NCI-H510A (cell line): ENCODE measurements around the gene SYNDIG1.

Source experiments
- DNase-seq: peaks from one replicate; lab custom pipeline; 2025; lab: John Stamatoyannopoulos, UW

SYNDIG1 gene

GRCh38 chr20:24469116-24469893, at the start of gene SYNDIG1:
TSS of gene SYNDIG1 (plus strand) at chr20:24469629. CDS start at chr20:24543098, 73,469 bp downstream.
- no peak for DNase-seq

- no peak for DNase-seq
These were observed 49.6 kb upstream of the SYNDIG1 start for GRCh38 chr20:24419786-24420185.

DNA sequence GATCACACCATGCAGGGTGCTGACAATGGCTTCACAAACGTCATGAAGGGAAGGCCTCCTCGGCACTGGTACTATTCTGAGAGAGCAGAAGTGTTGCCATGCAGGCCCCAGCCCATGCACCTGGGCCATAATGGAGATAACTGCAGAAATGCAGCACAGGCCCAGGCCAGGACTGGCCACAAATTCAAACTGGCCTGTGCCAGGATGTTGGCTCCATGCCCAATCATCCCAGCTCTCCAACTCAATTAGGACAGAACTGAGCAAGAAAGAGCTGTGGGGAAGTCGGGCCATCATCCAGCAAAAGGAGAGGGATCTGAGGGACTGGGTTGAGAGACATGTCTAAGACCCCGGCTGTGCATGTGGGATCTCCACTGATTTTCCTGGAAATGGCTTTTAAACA, 48.9 kb upstream of the SYNDIG1 start:
- no peak for DNase-seq

- no peak for DNase-seq
These were observed 48.4 kb upstream of the SYNDIG1 start for GRCh38 chr20:24421071-24421470.

DNA sequence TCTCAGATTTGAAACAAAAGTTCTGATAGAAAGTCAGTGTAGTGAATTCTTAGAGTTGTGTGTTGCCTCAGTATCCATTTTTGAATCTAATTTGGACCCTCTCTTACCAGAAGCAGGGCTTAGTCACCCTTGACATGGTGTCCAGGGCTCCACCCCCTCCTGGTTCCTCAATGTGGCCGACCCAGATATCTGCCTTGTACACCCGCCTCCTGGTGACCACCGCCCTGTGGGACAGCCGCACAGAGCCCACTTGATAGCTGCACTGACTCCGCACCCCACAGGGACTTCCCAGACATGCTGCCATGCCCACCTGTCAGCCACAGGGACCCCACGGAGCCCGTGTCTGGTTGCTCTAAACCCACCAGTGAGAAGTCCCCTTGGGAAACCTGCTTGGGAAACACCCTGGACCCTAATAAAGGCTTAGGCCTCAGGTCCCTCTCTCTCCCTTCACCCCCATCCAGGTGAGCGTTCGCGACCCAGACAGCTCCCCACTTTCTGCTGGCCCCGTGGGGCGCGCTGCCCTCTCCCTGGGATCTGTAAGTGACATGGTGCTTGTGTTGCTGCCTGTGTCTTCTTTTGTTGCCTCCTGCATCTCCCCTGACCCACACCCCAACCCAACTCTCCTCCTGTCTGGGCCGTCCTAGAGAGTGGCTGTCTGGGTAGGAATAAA, 47.2 kb upstream of the SYNDIG1 start:
- no peak for DNase-seq

DNA sequence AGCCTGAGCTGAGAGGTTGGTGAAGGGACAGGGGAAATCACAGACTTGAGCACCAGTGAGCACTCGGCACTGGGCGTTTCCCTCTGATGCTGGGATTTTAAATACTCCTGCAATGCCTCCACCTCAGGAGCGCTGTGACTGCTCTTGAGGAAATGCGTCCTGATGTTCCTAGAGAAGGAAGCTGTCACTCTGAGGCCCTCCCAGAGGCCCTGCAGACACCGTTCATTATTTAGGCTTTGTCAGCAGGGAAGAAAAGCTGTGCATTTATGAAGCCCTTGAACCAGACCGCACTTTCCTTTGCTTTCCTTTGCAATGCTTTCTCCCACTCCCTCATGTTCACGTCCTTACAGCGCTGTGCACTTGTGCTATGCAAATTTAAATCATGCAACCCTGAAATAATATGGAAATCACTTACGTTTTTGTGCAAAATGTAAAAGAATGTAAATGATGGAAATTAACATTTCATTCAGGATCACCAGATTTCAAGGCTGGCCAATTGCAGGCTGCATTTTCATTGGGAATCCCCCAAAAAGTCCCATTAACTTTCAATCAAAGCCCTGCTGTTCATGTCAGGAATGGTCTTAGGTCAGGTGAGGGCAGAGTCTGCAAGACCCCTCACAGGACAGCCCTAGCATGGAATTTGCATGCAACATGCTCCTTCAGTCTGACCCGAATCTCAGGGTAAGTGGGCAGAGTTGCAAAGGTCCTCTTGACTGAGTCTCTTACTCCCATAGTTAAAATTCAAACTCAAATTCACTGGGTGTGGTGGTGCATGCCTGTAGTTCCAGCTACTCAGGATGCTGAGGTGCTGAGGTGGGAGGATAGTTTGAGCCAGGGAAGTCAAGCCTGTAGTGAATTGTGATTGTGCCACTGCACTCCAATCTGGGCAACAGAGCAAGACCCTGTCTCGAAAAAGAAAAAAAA, 45.8 kb upstream of the SYNDIG1 start:
- no peak for DNase-seq

DNA sequence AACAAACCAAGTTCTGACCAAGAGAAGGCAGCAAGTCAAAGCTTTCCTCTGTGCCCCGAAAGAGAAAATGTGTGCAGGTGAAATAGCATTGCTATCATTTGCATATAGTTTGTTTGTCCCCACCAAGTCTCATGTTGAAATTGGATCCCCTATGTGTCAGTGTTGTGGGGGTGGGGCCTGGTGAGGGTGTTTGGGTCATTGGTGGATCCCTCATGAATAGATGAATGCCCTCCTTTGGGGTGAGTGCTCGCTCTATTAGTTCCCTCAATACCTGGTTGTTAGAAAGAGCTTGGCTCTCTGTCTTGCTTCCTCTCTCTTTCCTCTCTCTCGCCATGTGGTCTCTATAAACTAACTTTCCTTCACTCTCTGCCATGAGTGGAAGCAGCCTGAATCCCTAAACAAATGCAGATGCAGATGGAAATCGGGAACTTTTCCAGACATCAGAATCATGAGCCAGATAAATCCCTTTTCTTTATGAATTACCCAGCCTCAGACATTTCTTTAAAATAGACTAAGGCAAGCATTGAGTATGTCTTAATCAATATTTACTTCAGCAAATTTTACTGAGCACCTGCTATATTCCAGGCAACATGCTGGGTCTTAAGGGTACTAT, 43.8 kb upstream of the SYNDIG1 start:
- DNase-seq: no peak

GRCh38 chr20:24431279-24432045, 38.0 kb upstream of the SYNDIG1 start:
- DNase-seq: no peak

GRCh38 chr20:24432046-24432442, 37.4 kb upstream of the SYNDIG1 start:
- DNase-seq: no peak

DNA sequence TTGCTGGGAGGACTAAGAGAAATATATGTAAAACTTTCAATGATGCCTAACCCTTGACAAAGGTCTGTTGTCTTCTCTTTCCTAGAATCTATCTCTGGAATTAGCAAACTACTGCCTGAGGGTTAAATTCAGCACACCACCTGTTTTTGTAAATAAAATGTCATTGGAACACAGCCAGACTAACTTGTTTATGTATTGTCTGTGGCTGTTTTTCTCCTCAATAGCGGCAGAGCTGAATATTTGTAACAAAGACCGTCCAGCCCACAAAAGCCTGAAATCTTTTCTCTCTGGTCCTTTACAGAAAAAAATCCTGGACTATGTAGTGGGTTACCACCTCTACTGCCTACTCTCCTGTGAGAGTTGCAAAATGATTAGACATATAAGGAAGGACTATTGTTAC, 33.3 kb upstream of the SYNDIG1 start:
- DNase-seq: no peak

DNA sequence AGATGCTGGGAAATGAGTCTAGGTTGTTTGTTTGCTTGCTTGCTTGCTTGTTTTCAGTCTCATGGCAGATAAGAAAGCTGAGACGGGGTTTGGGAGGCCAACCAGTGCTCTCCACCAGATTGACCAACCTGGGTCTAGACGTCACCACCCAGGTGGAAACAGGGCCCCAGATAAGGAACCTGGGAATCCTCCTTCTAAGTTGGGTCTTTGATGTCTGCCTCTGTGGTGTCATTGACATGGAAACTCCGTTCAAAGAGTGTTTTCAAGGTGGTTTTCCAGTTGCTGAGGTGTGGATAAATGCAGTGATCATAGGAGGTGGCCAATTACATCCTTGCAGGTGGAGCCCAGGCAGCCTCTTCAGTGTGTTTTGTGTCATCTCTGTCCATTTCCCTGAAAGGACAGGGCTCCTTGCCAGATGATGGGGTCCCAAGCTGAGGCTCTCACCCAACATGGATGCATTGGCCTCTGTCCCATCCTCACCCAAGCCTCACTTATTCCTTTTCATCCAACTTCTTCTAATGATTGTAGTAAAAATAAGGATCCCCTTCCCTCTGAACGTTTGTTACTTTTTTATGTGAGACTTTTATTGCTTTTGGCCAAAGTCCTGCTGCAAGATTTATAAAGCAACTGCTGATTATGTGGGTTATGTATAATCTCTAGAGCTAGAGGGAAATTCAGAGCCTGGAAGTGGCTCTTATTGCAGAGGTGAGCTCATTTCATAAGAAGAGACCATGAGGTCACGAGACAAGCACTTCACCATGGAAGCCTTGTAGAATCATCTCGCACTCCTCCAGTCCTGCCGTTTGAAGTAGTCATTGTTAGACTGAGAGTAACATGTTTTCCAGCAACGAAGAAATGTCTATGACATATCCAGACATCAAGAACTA, 32.0 kb upstream of the SYNDIG1 start:
- DNase-seq: no peak

GRCh38 chr20:24438331-24438730, 31.1 kb upstream of the SYNDIG1 start:
- DNase-seq: no peak

GRCh38 chr20:24439737-24440387, 29.6 kb upstream of the SYNDIG1 start:
- no peak for DNase-seq

- DNase-seq: no peak
These were observed 27.8 kb upstream of the SYNDIG1 start for GRCh38 chr20:24441661-24442060.

DNA sequence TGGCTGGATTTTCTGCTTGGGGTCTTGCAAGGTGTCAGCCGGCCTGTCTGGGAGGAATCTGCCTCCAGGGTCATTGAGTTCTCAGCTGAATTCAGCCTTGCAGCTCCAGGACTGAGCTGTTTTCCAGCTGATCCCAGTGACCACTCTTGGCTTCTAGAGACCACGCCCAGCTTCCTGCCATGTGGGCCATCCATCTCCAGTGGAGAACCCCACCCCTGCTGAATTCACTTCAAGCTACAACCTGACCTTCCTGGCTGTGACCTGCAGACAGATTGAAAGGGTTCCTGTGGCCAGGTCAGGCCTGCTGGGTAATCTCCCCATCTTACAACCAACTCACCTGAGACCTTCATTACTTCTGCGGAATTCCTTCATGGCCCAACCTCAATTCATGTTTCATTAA, 26.5 kb upstream of the SYNDIG1 start:
- DNase-seq: no peak

DNA sequence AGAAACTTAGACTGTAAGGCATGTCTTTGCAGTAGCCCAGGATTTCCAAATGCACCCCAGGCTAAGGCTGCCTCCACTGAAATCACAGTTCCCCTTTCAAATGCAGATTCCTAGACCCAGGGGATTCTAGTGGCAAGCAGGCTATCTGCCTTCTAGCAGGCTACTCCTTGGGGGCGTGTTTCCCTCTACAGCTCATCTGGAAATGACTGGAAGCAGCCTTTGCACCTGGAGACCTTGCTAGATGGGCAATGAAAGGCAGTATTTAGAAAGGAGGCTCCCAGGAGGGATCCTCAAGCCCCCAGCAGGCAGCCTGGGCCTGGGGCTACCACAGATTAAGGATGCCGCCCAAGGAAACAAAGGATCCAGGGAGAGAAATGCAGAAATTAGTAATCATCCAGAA, 26.0 kb upstream of the SYNDIG1 start:
- DNase-seq: no peak

GRCh38 chr20:24444526-24445190, 24.8 kb upstream of the SYNDIG1 start:
- no peak for DNase-seq

GRCh38 chr20:24445510-24446170, 23.8 kb upstream of the SYNDIG1 start:
- DNase-seq: no peak

DNA sequence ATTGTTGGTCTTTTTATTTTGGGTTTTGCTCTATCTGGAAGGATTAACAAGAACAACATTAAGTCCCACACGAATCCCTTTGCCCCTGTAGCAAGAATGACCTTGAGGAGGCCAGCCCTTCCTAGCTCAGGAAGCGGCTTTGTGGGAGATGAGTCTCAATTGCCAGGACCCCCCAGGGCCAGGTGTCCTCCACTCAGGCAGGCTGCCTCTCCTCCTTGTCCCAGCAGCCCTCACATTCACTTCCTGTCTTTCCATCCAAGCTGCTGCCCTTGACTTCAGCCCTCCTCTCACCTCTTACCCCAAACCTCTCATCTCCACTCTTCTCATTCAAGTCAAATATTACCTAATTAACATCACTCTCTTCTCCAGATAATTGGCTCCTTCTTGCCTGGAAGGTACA, 22.6 kb upstream of the SYNDIG1 start:
- DNase-seq: no peak
